GM12874 (cell line): Measurements from ENCODE around the gene SMIM17.

Experiments used
- CTCF ChIP-seq: IDR thresholded peaks from 2 replicates; pipeline ENCODE4 v1.5.1; 2011; ENCODE audit warnings: low read depth, mild to moderate bottlenecking, control low read depth, low read length, moderate library complexity; ENCODE audit not compliant: insufficient read depth

SMIM17 gene

DNA sequence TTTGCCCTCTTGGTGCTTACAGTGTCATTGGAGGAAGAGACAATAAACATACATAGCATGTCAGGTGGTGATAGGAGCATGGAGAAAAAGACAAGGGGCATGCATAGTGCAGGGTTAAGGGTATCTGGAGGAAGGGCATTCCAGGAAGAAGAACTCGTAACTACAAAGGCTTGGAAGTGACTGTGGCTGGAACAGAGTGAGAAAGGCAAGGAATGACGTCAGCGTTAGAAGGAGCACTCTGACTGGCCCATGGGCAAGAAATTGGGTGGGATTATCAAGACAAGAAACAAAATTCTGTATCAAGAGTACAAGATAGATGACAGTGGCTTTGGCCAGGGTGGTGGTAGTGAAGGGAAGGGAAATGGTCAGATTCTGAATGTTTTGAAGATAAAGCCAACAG, 11.2 kb downstream of the SMIM17 start:
- no peak for TF ChIP-seq CTCF

GRCh38 chr19:56660381-56661107, 17.6 kb downstream of the SMIM17 start:
- TF ChIP-seq CTCF: no peak

- TF ChIP-seq CTCF: no peak
Measured at GRCh38 chr19:56661248-56661647, 18.3 kb downstream of the SMIM17 start.

DNA sequence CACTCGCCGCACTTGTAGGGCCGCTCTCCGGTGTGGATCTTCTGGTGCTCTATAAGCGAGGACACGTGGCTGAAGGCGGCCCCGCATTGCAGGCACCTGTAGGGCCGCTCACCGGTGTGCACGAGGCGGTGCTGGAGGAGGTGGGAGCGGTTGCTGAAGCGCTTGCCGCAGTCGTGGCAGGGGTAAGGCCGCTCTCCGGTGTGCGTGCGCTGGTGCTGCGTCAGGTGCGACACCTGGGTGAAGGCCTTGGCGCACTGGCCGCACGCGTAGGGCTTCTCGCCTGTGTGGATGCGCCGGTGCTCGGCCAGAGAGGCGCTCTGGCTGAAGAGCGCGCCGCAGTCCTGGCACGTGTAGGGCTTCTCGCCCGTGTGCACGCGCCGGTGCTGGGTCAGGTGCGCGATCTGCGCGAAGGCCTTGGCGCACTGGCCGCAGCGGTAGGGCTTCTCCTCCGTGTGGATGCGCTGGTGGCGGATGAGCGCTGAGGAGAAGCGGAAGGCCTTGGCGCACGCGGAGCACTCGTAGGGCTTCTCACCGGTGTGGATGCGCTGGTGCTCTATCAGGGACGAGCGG, 21.1 kb downstream of the SMIM17 start:
- no peak for TF ChIP-seq CTCF

GRCh38 chr19:56664511-56664910, 21.6 kb downstream of the SMIM17 start:
- no peak for TF ChIP-seq CTCF

- no peak for TF ChIP-seq CTCF
Measured at GRCh38 chr19:56667311-56667870, 24.4 kb downstream of the SMIM17 start.

DNA sequence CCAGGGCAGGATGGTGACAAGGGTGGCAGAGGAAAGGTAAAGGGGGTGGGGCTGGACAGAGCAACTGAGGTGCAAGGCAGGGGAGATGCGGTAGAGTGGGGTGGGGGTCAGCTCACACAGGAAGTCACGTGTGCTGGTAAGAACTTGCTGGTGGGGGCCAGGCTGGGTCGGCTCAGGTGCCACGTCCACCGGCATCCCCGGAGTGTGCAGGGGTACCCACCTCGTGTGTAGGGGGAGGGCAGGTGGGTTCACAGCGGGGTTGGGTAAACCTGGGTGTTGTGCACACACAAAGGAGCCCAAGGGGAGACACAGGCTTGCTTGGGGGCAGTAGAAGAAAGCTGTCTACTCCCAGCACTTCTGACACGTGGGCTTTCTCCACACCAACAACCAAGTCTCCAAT, 25.7 kb downstream of the SMIM17 start:
- no peak for TF ChIP-seq CTCF
